HG03108 (cell line): ENCODE results near the gene NUP43.
"Not testable (repeated sequence)": the region's sequence is repeated elsewhere in the genome, so short reads cannot be mapped to it uniquely, and the experiment has no call there.

Experiments used
- ATAC-seq: cut with Tn5 transposase; IDR thresholded peaks from one replicate; pipeline ENCODE4 v1.9.1; 2021; ENCODE audit warnings: moderate library complexity; ENCODE audit not compliant: unreplicated experiment

The NUP43 gene

DNA sequence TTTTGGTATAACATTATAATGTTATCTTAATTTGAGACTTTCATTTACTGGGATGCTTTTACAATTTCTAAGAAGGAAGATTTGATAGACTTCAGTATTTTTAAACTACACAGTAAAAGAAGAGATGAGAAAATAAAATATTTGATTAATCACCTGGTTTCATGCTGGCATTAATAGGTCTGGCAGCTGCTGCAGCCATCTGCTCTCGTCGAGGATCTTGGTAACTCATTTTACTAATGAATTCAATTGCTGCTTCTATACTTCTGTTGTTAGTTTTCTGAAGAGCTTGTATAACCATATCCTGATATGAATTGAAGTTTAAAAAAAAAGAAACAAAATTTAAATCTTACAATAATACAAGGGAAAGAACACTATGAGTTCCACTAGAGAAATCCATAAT is 51.4 kb downstream of the NUP43 start:
- no peak for ATAC-seq

DNA sequence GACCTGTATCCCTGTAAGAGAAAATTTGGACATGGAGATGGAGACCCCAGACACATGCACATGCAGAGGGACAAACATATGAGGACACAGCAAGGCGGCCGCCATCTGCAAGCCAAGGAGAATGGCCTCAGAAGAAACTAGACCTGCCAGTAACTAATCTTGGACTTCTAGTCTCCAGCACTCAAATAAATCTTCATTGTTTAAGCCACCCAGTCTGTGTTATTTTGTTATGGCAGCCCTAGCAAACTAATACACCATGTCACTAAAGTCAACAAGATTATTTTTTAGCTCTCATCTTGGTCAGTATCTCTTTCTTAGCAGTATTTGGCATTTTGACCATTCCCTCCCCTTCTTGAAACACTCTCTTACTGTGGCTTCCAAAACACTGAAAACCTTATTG is 55.1 kb downstream of the NUP43 start:
- ATAC-seq, result no peak

DNA sequence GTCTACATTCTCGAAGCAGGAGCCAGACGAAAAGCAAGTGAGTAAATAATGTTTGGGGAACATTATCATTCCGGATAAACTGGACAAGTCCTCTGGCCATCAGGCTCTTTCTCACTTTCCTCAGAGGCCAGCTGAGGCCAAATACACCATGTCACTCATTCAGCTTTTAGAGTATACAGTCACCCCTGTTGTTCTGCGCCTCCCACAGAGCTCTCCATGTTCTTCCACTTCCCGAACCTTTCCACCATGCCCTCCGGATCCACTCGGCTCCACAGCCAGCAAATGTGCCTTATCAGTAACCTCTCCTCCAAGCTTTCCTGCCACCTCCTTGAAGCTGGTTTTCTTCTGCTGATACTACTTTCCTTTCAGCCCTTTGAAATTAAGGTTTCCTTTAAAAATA is 60.1 kb downstream of the NUP43 start:
- no peak for ATAC-seq

DNA sequence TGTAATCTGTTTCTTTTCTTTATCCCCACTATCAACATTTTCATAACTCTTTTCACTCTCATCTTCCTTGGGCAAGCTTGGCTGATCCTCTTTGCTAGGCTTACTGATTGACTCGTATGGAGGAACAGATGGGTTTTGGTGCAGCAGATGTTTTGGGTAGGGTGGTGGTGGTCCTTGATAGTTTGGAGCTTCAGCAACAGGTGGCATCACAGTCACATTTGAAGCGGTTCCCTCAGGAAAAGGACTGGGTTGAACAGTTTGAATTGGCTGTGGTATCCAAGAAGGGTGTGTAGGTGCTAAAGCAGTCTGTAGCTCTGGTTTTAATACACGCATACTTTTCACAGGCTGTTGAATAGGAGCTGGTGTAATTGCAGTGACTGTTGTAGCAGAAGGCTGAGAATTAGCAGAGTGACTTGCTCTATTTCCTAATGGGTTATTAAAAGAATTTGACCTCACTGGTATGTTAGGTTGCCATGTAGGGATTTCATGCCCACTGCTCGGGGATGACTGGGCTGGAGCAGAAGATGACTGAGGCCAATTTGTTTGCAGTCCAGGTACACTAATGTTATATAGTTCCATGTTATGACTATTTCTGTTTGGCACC is 63.0 kb downstream of the NUP43 start:
- no peak for ATAC-seq

DNA sequence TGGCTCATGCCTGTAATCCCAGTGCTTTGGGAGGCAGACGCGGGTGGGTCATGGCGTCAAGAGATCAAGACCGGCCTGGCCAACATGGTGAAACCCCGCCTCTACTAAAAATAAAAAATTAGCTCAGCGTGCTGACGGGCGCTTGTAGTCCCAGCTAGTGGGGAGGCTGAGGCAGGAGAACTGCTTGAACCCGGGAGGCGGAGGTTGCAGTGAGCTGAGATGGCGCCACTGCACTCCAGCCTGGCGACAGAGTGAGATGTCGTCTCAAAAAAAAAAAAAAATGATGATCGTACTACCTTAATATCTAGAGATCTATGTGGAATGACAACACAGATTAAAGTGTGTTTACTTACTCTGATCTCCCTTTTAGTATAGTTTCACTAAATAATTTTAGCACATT is 64.5 kb downstream of the NUP43 start:
- ATAC-seq, result not testable (repeated sequence)

DNA sequence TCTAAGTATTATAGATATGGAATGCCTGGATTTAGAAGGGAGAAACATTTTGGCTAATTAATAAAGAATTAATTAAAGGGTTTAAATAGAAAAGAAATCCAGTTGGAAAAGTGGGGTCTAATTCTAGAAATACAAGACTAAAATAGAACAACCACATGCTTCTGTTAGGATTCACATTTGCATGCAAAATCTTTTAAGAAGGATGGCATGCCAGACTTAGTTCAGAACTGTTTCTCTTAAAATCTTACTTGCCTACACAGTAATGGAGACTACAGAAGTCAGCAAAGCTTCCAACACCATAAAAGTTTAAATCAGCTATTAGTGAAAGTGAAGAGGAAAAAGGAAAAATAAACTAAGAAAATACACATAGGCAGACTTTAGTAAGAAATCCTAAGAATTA is 65.1 kb downstream of the NUP43 start:
- ATAC-seq, result no peak

DNA sequence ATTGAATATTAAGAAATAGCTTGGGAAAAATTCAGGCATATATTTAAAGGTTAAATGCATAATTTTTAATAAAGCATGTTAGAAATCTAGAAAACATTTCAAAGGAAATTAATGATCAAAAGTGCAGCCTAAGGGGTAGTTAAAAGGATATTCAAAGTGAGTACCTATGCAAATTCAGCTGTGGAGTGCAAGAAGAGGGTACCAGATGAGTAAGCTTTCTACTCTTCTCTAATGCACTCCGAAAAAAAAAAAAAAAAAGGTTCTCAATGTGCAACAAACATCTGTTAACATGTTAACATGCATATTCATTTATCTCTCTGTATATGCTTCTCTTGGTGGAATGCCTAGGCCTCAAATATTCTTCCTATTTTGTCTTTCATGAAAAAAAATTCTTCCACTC is 65.8 kb downstream of the NUP43 start:
- ATAC-seq, result no peak
